ENCODE results near the gene CDK2.

DNA sequence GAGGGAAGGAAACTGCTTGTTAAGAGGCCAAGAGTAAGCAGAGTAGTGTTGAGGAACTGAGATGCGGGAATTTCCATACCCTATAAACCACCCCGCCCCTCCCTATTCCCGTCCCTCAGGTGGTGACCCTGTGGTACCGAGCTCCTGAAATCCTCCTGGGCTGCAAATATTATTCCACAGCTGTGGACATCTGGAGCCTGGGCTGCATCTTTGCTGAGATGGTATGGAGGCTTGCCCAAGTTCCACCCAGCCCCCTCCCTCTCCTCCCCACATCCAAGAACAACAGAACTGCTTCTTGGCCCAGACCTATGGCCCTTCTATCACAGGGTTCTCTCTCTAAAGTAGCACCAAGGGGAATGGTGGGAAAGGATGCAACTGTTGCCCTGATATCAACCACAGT, 2.7 kb downstream of the CDK2 start:
- no peak for TF ChIP-seq JUND (IDR thresholded peaks at IDR 0.05)
- TF ChIP-seq CTCF (IDR thresholded peaks at IDR 0.05; ENCODE audit: low read depth, low read length, missing input control): no peak
- TF ChIP-seq YY1 (IDR thresholded peaks at IDR 0.05): no peak
- TF ChIP-seq, protein P1, sequence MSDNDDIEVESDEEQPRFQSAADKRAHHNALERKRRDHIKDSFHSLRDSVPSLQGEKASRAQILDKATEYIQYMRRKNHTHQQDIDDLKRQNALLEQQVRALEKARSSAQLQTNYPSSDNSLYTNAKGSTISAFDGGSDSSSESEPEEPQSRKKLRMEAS (IDR thresholded peaks at IDR 0.05): no peak
- TF ChIP-seq, protein P2, sequence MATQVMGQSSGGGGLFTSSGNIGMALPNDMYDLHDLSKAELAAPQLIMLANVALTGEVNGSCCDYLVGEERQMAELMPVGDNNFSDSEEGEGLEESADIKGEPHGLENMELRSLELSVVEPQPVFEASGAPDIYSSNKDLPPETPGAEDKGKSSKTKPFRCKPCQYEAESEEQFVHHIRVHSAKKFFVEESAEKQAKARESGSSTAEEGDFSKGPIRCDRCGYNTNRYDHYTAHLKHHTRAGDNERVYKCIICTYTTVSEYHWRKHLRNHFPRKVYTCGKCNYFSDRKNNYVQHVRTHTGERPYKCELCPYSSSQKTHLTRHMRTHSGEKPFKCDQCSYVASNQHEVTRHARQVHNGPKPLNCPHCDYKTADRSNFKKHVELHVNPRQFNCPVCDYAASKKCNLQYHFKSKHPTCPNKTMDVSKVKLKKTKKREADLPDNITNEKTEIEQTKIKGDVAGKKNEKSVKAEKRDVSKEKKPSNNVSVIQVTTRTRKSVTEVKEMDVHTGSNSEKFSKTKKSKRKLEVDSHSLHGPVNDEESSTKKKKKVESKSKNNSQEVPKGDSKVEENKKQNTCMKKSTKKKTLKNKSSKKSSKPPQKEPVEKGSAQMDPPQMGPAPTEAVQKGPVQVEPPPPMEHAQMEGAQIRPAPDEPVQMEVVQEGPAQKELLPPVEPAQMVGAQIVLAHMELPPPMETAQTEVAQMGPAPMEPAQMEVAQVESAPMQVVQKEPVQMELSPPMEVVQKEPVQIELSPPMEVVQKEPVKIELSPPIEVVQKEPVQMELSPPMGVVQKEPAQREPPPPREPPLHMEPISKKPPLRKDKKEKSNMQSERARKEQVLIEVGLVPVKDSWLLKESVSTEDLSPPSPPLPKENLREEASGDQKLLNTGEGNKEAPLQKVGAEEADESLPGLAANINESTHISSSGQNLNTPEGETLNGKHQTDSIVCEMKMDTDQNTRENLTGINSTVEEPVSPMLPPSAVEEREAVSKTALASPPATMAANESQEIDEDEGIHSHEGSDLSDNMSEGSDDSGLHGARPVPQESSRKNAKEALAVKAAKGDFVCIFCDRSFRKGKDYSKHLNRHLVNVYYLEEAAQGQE (IDR thresholded peaks at IDR 0.05): no peak
